ACHN (cell line): ENCODE results near the gene SAE1.

ENCODE experiments used
- DNase-seq: peaks from one replicate; pipeline ENCODE4 v3.0.0-alpha.2; 2015
- in situ Hi-C: cut with HindIII; loops from 2 replicates; pipeline ENCODE4 v1.10.0; 2017; ENCODE audit warnings: low sequenced_read_pairs, low pct_ligation_motif_present, low pct_unique_long_range_greater_than_20kb

The SAE1 gene

GRCh38 chr19:47102346-47103060 lies 28.1 kb upstream of the SAE1 start:
- no peak for DNase-seq
- in situ Hi-C loops, result no loop called here

GRCh38 chr19:47104680-47105079 lies 26.0 kb upstream of the SAE1 start:
- DNase-seq, result no peak
- in situ Hi-C loops, result no loop called here

GRCh38 chr19:47105874-47106273 lies 24.8 kb upstream of the SAE1 start:
- no peak for DNase-seq
- in situ Hi-C loops, result no loop called here

GRCh38 chr19:47106821-47107201 lies 23.8 kb upstream of the SAE1 start:
- no peak for DNase-seq
- in situ Hi-C loops, result no loop called here

- no peak for DNase-seq
- in situ Hi-C loops, result no loop called here
These were observed 23.3 kb upstream of the SAE1 start for GRCh38 chr19:47107202-47107952.

GRCh38 chr19:47107953-47108746 lies 22.5 kb upstream of the SAE1 start:
- in situ Hi-C loops, result no loop called here
- no peak for DNase-seq

GRCh38 chr19:47109177-47109540 lies 21.5 kb upstream of the SAE1 start:
- in situ Hi-C loops, result no loop called here
- DNase-seq, result no peak

GRCh38 chr19:47109541-47110375 lies 20.9 kb upstream of the SAE1 start:
- DNase-seq, result no peak
- in situ Hi-C loops, result no loop called here

GRCh38 chr19:47110521-47111005 lies 20.1 kb upstream of the SAE1 start:
- DNase-seq, result no peak
- in situ Hi-C loops, result no loop called here

GRCh38 chr19:47111006-47111621 lies 19.5 kb upstream of the SAE1 start:
- no peak for DNase-seq
- in situ Hi-C loops, result no loop called here

- in situ Hi-C loops, result no loop called here
- no peak for DNase-seq
These were observed 18.9 kb upstream of the SAE1 start for GRCh38 chr19:47111682-47112165.

- DNase-seq, result peak; percentile 64
These were observed 18.3 kb upstream of the SAE1 start for GRCh38 chr19:47112166-47112996.

GRCh38 chr19:47112997-47113849 lies 17.4 kb upstream of the SAE1 start, which contains the start of gene ZC3H4:
ZC3H4 (minus strand) TSS chr19:47113776; CDS start chr19:47112584, 1,192 bp downstream.
- DNase-seq, result peak; percentile 98
- in situ Hi-C loops, result no loop called here

More at GRCh38 chr19:47112166-47112996, 18.3 kb upstream of the SAE1 start:
- in situ Hi-C loops, result no loop called here

GRCh38 chr19:47113850-47114651 lies 16.6 kb upstream of the SAE1 start:
- peak; percentile 34 for DNase-seq
- in situ Hi-C loops, result no loop called here

- in situ Hi-C loops, result no loop called here
- no peak for DNase-seq
These were observed 10.1 kb upstream of the SAE1 start for GRCh38 chr19:47120470-47121067.
